SK-N-SH (cell line): ENCODE data around the gene WWOX.

ENCODE experiments used
- FOXJ3 ChIP-seq: sonication (generic); formaldehyde crosslinking; IDR thresholded peaks from 2 replicates; pipeline ENCODE4 v1.5.1; 2020; ENCODE audit warnings: mild to moderate bottlenecking, missing genetic modification reagents
- POLR2AphosphoS5 ChIP-seq: IDR thresholded peaks from 2 replicates; pipeline ENCODE4 v1.6.1; 2012; ENCODE audit warnings: low read depth, low read length
- RCOR1 ChIP-seq: fragments of 150-350 bp; IDR thresholded peaks from 2 replicates; pipeline ENCODE4 v1.6.1; 2017; ENCODE audit warnings: antibody characterized with exemption, low read length
- TAF1 ChIP-seq: IDR thresholded peaks from 2 replicates; pipeline ENCODE4 v1.6.1; 2012; ENCODE audit warnings: low read depth, mild to moderate bottlenecking, low read length, moderate library complexity, borderline replicate concordance
- TF ChIP-seq, protein P1 (sequence below): IDR thresholded peaks from 2 replicates; pipeline ENCODE4 v1.4.0; 2012; ENCODE audit warnings: low read depth
- TF ChIP-seq, protein P2 (sequence below): fragments of 200-600 bp; sonication (generic); IDR thresholded peaks from 2 replicates; pipeline ENCODE4 v1.6.1; 2017; ENCODE audit warnings: antibody characterized with exemption, mild to moderate bottlenecking, moderate library complexity

DNA sequence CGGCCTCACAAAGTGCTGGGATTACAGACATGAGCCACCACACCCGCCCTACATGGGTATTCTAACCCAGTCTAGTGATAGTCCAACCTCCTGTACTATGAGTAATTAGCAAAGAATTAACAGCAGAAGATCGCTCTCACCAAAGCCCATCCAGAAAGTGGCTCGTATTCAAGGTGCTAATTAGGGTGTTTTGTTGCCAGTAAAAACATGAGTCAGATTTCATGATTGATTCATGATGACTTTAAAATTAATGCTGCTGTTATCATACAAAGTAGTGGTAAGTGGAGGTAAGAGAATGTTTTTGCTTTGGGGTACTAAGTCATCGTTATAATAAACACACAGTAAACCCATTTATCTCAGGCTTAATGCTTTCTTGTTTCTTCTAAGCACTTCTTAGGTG lies 428.8 kb downstream of the WWOX start:
- TF ChIP-seq, protein P1, sequence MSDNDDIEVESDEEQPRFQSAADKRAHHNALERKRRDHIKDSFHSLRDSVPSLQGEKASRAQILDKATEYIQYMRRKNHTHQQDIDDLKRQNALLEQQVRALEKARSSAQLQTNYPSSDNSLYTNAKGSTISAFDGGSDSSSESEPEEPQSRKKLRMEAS = no peak
- TF ChIP-seq, protein P2, sequence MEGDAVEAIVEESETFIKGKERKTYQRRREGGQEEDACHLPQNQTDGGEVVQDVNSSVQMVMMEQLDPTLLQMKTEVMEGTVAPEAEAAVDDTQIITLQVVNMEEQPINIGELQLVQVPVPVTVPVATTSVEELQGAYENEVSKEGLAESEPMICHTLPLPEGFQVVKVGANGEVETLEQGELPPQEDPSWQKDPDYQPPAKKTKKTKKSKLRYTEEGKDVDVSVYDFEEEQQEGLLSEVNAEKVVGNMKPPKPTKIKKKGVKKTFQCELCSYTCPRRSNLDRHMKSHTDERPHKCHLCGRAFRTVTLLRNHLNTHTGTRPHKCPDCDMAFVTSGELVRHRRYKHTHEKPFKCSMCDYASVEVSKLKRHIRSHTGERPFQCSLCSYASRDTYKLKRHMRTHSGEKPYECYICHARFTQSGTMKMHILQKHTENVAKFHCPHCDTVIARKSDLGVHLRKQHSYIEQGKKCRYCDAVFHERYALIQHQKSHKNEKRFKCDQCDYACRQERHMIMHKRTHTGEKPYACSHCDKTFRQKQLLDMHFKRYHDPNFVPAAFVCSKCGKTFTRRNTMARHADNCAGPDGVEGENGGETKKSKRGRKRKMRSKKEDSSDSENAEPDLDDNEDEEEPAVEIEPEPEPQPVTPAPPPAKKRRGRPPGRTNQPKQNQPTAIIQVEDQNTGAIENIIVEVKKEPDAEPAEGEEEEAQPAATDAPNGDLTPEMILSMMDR = no peak
- TF ChIP-seq FOXJ3 (CRISPR knock-in tag) = no peak
- no peak for TF ChIP-seq POLR2AphosphoS5
- TF ChIP-seq RCOR1 = no peak
- TF ChIP-seq TAF1 = no peak
